GM19099 (cell line): ENCODE data around the gene FKBP5.

Experiments used
- POLR2A ChIP-seq: IDR thresholded peaks from 3 replicates; pipeline ENCODE4 v1.6.1; 2011; ENCODE audit warnings: low read depth; ENCODE audit not compliant: insufficient read length; ENCODE audit errors: extremely low read depth

Gene FKBP5

DNA sequence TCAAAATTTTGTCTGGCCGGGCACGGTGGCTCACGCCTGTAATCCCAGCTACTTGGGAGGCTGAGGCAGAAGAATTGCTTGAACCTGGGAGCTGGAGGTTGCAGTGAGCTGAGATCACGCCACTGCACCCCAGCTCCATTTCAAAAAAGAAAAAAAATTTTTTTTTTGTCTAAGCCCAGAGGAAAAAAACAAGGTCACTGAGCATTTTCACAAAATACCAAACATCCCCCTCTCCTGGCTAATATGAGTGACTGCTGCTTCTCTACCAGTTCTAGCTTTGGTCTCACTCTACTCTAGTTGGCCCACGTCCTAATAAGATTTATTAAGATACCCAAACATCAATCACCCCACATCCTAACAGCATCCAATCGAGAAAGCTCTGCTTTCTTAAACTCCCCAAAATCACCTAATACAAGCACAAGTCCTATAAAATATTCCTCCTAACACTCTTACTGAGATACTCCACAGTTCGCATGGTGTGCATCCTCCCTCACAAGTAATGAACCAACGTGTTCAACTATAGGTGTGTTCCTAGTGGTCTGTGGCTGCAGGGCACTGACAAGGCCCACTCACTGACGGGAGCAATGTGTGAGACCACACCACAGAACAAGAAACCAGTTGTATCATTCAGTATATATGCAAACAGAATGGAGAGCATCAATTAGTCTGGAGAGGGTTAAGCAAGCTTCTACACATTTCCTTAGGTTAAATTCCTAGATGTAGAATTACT is 64.2 kb downstream of the FKBP5 start:
- TF ChIP-seq POLR2A: no peak

DNA sequence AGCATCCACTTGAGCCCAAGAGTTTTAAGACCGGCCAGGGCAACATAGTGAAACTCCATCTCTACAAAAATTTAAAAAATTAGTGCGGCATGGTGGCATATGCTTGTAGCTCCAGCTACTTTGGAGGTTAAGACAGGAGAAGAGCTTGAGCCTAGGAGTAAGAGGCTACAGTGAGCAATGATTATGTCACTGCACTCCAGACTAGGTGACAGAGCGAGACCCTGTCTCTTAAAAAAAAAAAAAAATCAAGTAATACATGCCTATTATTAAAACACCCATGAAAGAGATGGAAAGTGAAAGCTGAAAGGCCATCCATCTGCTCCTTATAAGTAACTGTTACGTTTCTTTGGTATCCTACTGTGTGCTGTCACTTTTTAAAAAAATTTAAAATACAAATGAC is 66.4 kb downstream of the FKBP5 start:
- no peak for TF ChIP-seq POLR2A

DNA sequence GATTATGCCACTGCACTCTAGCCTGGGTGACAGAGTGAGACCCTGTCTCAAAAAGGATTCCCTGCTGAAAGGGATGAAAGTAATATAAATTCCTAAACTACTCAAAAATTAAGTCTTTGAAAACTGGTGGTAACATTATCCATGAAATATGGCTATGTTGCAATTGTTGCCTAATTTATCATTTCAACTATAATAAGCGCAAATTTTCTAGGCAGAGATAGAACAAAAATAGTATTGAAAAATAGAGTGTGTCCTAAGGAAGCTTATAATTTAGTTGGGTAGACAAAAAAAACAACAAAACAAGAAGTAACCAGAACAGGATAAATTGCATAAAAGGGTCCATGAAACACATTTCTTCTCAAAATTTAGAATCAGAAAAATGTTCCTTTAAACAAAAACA is 68.0 kb downstream of the FKBP5 start:
- TF ChIP-seq POLR2A: no peak

DNA sequence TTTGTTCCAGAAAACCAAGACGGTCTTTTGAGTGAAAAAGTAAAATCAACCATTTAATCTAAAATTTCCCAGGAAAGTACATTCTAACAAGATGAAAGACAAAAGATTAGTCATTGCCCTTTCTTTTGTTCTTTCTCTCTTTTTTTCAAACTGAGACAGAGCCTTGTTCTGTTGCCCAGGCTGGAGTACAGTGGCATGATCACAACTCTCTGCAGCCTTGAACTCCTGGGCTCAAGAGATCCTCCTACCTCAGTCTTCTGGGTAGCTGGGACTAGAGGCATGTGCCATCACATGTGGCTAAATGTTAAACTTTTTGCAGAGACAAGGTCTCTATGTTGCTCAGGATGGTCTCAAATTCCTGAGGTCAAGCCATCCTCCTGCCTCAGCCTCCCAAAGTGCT is 75.0 kb downstream of the FKBP5 start:
- TF ChIP-seq POLR2A: no peak

DNA sequence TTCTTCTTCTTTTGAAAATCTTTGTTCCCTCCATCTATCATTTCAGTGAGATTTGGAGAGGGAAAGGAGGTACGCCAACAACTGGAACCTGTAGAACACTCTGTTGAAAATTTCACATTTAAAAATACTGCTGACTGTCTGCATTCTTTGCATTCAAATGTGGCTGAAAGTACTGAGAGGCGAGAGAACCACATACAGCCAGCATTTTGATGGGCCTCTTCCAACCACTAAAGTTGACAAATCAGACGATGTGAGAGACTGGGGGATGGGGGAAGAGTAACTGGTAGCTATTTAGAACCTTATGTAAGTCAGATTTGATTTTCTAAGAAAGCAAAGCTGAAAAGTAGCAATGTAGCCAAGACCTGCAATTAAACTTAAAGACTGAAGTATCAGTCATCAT is 77.5 kb downstream of the FKBP5 start:
- TF ChIP-seq POLR2A: no peak

DNA sequence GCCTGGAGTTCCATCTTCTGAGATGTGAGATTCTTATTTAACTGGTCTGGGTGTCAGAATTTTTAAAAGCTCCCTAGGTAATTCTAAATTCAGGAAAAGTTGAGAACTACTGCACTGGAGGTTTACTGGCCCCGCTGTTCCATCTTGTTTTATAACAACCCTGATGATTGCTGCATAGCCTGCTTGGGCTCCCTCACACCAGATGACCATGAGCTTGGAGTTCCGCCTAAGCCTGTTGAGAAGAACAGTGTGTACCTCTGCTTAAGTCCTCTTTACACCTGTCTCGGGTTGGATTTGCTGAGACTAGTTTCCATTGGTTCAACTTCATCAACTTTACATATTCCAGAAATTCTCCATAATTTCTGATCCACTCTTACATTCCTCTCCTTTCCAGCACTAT is 77.9 kb downstream of the FKBP5 start:
- TF ChIP-seq POLR2A: no peak

DNA sequence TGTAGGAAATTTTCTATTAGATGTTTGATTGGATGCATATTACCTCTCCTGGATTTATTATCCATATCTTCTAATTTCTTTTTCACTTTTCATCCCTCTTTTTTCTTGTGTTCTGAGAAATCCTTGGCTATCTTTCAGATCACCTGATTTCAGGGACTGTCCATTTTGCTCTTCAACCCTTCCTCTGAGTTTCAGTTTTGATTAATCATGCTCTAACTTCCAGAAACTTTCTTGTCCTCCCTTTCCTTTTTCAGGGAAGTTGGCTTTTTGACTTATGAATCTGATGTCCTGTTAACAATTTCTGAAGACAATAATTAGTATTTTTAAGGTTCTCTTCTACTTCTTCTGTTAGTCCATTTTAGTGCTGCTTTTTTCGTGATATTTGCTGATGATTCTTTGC is 79.1 kb downstream of the FKBP5 start:
- TF ChIP-seq POLR2A: no peak

DNA sequence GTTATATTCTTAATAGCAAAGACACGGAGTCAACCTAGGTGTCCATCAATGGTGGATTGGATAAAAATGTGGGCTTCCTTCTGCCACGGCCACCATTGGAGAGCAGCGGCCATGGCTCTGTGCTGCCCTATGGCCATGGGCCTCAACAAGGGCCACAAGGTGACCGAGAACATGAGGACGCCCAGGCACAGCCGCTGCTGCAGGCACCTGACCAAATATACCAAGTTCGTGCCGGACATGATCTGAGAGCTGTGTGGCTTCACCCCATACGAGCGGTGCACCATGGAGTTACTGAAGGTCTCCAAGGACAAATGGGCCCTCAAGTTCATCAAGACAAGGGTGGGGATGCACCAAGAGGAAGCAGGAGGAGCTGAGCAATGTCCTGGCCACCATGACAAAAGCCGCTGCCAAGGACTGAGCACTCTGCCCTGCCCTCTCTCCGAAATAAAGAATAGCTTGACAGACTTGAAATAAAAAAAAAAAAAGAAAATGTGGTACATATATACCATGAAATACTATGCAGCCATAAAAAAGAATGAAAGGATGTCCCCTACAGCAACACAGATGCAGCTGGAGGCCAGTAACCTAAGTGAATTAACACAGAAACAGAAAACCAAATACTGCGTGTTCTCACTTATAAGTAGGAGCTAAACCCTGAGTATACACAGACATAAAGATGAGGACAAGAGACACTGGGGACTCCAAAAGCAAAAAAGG is 81.0 kb downstream of the FKBP5 start:
- TF ChIP-seq POLR2A: no peak

DNA sequence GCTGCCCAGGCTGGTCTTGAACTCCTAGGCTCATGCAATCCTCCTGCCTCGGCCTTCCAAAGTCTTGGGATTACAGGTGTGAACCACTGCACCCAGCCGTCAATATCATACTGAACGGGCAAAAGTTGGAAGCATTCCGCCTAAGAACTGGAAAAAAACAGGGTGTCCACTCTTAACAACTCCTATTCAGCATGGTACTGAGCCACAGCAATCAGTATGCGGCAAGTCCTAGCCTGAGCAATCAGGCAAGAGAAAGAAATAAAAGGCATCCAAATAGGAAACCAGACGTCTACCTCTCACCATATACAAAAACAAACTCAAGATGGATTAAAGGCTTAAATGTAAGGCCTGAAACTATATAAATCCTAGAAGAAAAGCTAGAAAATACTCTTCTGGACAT is 83.1 kb downstream of the FKBP5 start:
- TF ChIP-seq POLR2A: no peak

DNA sequence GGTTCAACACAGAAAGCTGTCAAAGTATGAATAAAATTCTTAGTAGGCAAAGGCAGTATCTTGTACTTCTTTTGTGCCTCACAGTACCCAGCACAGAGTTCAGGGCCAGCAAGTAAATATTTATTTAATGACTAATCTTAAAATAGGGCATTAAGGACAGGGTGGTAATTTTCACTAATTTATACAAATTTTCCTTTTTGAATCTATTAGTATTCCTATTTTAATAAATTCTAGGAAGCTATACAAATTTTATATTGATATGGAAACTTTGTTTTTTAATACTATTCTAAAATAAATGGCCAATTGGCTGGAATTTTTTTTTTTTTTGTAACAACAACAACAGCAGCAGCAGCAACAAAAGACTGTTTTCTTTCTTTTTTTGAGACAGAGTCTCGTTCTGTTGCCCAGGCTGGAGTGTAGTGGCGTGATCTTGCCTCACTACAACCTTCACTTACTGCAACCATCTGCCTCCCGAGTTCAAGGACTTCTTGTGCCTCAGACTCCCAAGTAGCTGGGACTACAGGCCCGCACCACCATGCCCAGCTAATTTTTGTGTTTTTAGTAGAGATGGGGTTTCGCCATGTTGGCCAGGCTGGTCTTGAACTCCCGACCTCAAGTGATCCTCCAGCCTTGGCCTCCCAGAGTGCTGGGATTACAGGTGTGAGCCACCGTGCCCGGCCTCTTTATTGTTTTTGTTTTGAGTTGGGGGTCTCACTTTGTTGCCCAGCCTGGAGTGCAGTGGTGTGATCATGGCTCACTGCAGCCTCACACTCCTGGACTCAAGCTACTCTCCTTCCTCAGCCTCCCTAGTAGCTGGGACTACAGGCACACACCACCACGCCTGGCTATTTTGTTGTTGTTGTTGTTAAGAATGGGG is 85.2 kb downstream of the FKBP5 start:
- no peak for TF ChIP-seq POLR2A

DNA sequence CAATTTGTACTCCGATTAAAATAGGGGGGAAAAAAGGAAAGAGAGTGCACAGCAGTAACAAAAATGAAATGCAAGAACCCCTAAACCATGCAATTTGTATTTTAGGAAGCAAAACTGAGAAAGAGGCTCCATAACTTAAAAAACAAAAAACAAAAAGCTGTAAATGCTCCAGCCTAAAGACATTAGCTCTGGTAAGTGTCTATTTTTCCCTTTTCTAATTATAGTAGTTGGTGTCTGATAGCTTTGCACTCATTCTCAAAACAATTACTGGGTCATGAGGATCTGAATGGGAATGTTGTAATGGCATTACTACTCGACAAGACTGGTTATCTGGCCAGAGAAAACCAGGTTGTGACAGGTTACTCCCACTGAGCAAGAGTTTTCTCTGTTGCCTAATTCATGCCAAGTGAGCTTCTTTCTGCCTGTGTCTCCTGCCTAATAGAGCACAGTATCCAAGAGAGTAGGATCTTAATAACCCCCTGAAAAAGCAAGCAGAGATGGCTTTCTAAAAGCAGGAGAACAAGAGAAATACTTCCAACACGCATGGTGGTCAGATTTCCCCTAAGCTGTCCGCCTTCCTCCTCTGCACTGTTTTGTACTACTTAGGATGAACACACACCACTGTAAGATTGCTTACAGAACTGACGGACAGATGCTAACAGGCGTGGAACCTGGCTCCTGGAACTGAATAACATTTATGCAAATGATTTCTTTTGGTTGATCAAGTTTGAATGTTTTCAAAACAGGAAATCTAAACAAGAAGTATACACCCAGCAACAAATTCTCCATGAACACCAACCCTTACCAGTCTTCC is 86.4 kb downstream of the FKBP5 start:
- TF ChIP-seq POLR2A: no peak

DNA sequence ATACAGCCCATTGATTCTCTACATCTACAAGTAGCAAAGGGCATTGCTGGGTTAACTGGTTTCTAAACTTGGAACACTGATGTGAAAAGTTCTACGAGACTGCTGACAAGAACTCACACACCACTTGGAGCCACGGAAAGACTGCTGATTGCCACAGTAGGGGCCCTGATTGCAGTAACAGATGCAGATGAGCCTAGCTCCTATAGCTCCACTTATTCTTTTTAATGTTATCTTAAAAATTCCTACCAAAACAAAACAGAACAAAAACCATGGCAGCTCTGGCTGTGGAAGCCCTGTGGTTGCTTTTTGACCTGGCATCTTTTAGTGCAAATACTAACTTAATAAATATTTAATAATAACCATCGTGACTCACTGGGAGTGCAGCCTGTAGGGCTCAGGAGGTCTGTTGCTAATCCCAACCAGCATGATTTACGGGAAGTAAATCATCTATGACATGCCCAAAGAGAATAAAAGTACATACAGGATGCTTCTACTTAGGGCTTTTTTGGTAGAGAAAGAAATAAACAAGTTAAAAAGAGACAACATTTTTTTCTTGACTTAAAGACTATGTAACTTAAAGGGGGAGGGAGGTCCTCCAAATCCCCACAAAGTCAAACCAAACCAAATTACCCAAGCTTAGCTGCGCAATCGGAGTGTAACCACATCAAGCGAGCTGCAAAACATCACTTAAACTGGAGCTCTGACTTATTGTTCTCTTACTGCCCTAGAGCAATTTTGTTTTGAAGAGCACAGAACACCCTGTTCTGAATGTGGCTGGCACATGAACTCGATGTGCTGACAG is 87.2 kb downstream of the FKBP5 start:
- TF ChIP-seq POLR2A: no peak

DNA sequence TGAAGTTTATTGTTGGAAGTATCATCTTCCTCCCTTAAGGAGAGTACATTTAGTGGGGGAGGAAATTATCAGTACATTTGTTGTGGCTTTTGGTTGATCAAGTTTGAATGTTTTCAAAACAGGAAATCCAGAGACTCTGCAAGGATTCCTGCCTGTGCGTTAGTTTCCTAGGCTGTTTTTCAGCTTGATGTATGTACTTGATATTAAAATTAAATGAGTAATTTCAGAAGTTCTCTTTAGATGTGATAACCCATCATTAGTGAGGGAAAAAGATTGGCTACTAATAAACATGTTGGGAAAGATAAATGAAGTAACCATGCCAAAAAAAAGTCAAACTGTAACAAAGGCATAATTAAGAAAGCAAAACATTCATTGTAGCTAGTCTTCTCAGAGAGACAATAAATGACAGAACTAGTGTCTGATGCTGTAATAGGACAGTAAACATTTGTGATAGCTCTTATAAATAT is 88.0 kb downstream of the FKBP5 start:
- no peak for TF ChIP-seq POLR2A
